Gastrocnemius medialis (tissue), 4 donors: ENCODE data around the gene MRPL33. TPM values are rescaled to one million over a fixed set of nuclear protein-coding genes. Genes with fewer than 3 reads are reported as not detected.

ENCODE experiments used
- ATAC-seq, 2 donors: fragments of 150-250 bp; one replicate each; pipeline ENCODE4 v1.9.1; 2016
- DNase-seq, 2 donors: peaks; one replicate each; pipeline ENCODE4 v3.0.0-alpha.2; 2019
- H3K27ac ChIP-seq, 4 donors: fragments of 200-600 bp; sonication (generic); 1 replicate in 1 of 4; 2 replicates in 3 of 4; pipeline ENCODE4 v1.5.1; 2016 to 2018; ENCODE audit warnings: mild to moderate bottlenecking in 2 of 4, moderate library complexity in 1 of 4
- H3K27me3 ChIP-seq, 3 donors: fragments of 200-600 bp; sonication (generic) in 2 of 3; 1 replicate in 1 of 3; 2 replicates in 2 of 3; pipeline versions ENCODE4 v1.5.1 to v1.6.0; 2016 to 2019; ENCODE audit warnings: mild to moderate bottlenecking in 1 of 3, moderate library complexity in 1 of 3
- H3K36me3 ChIP-seq, 2 donors: fragments of 200-600 bp; sonication (generic) in 1 of 2; one replicate each; pipeline ENCODE4 v1.5.1; 2017 to 2018
- H3K4me1 ChIP-seq, 2 donors: fragments of 200-600 bp; sonication (generic) in 1 of 2; one replicate each; pipeline ENCODE4 v1.5.1; 2016 to 2017; ENCODE audit warnings: mild to moderate bottlenecking in 2 of 2
- H3K4me3 ChIP-seq, 4 donors: fragments of 200-600 bp; sonication (generic) in 3 of 4; 1 replicate in 1 of 4; 2 replicates in 3 of 4; pipeline ENCODE4 v1.5.1; 2016 to 2019; ENCODE audit warnings: mild to moderate bottlenecking in 2 of 4
- H3K9me3 ChIP-seq, 3 donors: fragments of 200-600 bp; sonication (generic) in 2 of 3; 1 replicate in 1 of 3; 2 replicates in 2 of 3; pipeline ENCODE4 v1.5.1; 2016 to 2019
- CTCF ChIP-seq, 5 experiments: fragments of 450-650 bp in 3 of 5; fragments of 200-600 bp in 2 of 5; sonication (generic) in 2 of 5; IDR thresholded peaks in 4 of 5; conservative IDR thresholded peaks in 1 of 5; 1 replicate in 4 of 5; 2 replicates in 1 of 5; pipeline ENCODE4 v1.5.1; 2016 to 2019; ENCODE audit warnings: antibody characterized with exemption in 5 of 5, mild to moderate bottlenecking in 3 of 5, moderate library complexity in 3 of 5
- POLR2A ChIP-seq, 2 donors: fragments of 450-650 bp; IDR thresholded peaks; one replicate each; pipeline ENCODE4 v1.6.1; 2017; ENCODE audit warnings: antibody characterized with exemption in 2 of 2, mild to moderate bottlenecking in 2 of 2, moderate library complexity in 2 of 2
- in situ Hi-C, 4 donors: fragments of 200-750 bp; cut with MboI; loops; one replicate each; pipeline versions ENCODE4 v1.15.0 to v1.8.0; 2017; ENCODE audit warnings: low sequenced_read_pairs in 4 of 4
- intact Hi-C: fragments of 100-400 bp; cut with DNase I; formaldehyde crosslinking; loops from one replicate; pipeline ENCODE4 v1.15.1; 2023; ENCODE audit warnings: low total_unique reads
- total RNA-seq, 4 donors: library from RNA; depleted of rRNA; stranded (reverse); fragments of >200 nt; gene quantifications; one replicate each; pipeline versions ENCODE4 v1.1.0 to v1.2.3, GENCODE V29; 2016

MRPL33 gene
- total RNA-seq, 4 donors from 2014 or later: 231 to 500 (median 388) TPM

DNA sequence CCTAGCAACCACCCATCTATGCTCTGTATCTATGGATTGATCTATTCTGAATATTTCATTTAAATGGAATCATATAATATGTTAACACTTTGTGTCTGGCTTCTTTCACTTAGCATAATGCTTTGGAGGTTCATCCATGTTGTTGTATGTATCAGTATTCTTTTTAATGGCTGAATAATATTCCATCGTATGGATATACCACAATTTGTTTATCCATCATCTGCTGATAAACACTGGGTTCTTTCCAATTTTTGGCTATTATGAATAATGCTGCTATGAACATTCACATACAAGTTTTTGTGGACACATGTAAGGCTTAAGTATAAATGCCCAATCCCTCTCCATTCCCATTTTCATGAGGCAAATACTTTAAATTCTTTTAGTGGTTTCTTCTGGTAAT, 52.9 kb downstream of the MRPL33 start:
- H3K9me3 ChIP-seq: no peaks in the 10 kb centered on the region
- ATAC-seq (no peak), DNase-seq (no peak)
- in situ Hi-C loops: no loop called here
- peaks cover 12 to 30% of the 10 kb centered on the region in 2 donors for H3K4me1 ChIP-seq
- intact Hi-C loops: no loop called here
- no peak overlapping the region for H3K4me3 ChIP-seq
- no peaks in the 10 kb centered on the region for H3K36me3 ChIP-seq
- H3K27me3 ChIP-seq: no peaks in the 10 kb centered on the region
- peak overlapping the region in 1 of 4 donors; percentile 79 for H3K27ac ChIP-seq
- no peak for TF ChIP-seq POLR2A (IDR thresholded peaks at IDR 0.05)
- no peak for TF ChIP-seq CTCF (IDR thresholded peaks at IDR 0.05 in 4 of 5, conservative IDR thresholded peaks at IDR 0.05 in 1 of 5)

DNA sequence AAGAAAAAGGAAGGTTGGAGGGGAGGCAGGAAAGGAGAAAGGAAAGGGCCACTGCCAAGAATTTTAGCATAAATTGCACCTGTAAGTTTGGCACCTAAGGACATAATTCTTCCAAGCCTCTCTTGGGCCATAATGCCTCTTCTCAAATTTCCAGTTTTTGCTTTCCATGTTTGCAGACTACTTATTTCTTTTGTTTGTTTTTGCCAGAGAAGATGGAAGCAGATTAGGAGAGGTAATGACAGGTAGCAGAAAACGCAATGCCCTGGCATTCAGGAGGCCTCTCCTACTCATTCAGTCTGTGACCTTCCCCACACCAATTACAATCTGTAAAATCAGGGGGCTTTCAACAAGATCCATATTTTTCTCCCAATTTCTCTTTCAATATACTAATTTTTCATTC, 56.8 kb downstream of the MRPL33 start:
- no peak for ATAC-seq
- no peaks in the 10 kb centered on the region for H3K36me3 ChIP-seq
- no peak overlapping the region for H3K4me3 ChIP-seq
- intact Hi-C loops (no loop called here), in situ Hi-C loops (no loop called here)
- H3K27ac ChIP-seq: no peak overlapping the region
- TF ChIP-seq POLR2A (IDR thresholded peaks at IDR 0.05) (no peak), CTCF (IDR thresholded peaks at IDR 0.05 in 4 of 5, conservative IDR thresholded peaks at IDR 0.05 in 1 of 5) (no peak)
- no peaks in the 10 kb centered on the region for H3K9me3 ChIP-seq
- H3K27me3 ChIP-seq: no peaks in the 10 kb centered on the region
- peaks cover under 1 to 9% of the 10 kb centered on the region in 2 donors for H3K4me1 ChIP-seq
- no peak for DNase-seq

Other genes starting within 250 kb of the MRPL33 start
- 10 to 100 TPM in 2 of 4 donors, 1 to 10 TPM in 2; 5.8 to 15.6 (median 8.4) TPM for gene ZNF512, start 188.7 kb upstream of the MRPL33 start, total RNA-seq
- gene CCDC121, start 142.7 kb upstream of the MRPL33 start, total RNA-seq: 1 to 10 TPM in 3 of 4 donors, under 1 TPM in 1; 0.56 to 2.0 (median 1.3) TPM
- 10 to 100 TPM; 21.0 to 30.0 (median 25.0) TPM for gene GPN1, start 142.7 kb upstream of the MRPL33 start, total RNA-seq
- 10 to 100 TPM; 14.6 to 26.0 (median 21.9) TPM for gene SUPT7L, start 108.1 kb upstream of the MRPL33 start, total RNA-seq
- 10 to 100 TPM; 32.1 to 44.2 (median 34.6) TPM for gene SLC4A1AP, start 107.8 kb upstream of the MRPL33 start, total RNA-seq
- 1 to 10 TPM in 3 of 4 donors, under 1 TPM in 1; 0.41 to 5.4 (median 3.0) TPM for gene RBKS, start 118.7 kb downstream of the MRPL33 start, total RNA-seq
- 10 to 100 TPM; 57.2 to 72.2 (median 67.5) TPM for gene BABAM2, start 119.0 kb downstream of the MRPL33 start, total RNA-seq